OCI-LY7 (cell line): ENCODE results near the gene GTF3C2. TPM values are rescaled to one million over a fixed set of nuclear protein-coding genes. Genes with fewer than 3 reads are reported as not detected.

Experiments
- BruUV-seq: library from RNA; stranded (reverse); fragments of 400-500 nt; replicated peaks from 2 replicates; lab custom pipeline; 2021; lab: Mats Ljungman, UMichigan
- CTCF ChIA-PET: fragments of 300-600 bp; sonication (Branson Sonifier 250); formaldehyde crosslinking; loops from one replicate; lab custom pipeline; 2022; ENCODE audit warnings: antibody characterized with exemption; ENCODE audit not compliant: unreplicated experiment; lab: Charles Lee
- POLR2A ChIA-PET: fragments of 300-600 bp; sonication (Branson Sonifier 250); formaldehyde crosslinking; loops from one replicate; lab custom pipeline; 2022; ENCODE audit warnings: antibody characterized with exemption; lab: Charles Lee
- DNase-seq: peaks from one replicate; pipeline ENCODE4 v3.0.0-alpha.2; 2015; ENCODE audit warnings: low spot score
- H2AFZ ChIP-seq: fragments of 200-600 bp; sonication (generic), shearing (Covaris generic); 2 replicates; pipeline ENCODE4 v1.6.1; 2014; ENCODE audit warnings: mild to moderate bottlenecking, antibody characterized with exemption, low read length, moderate library complexity
- H3K27ac ChIP-seq: fragments of 200-600 bp; sonication (generic); 2 replicates; pipeline ENCODE4 v1.5.1; 2014; ENCODE audit warnings: mixed run types, low read depth, mild to moderate bottlenecking, moderate library complexity, low read length, inconsistent platforms; ENCODE audit not compliant: poor library complexity, severe bottlenecking
- H3K36me3 ChIP-seq: fragments of 200-600 bp; sonication (generic); 2 replicates; pipeline ENCODE4 v1.6.1; 2014; ENCODE audit warnings: mild to moderate bottlenecking, antibody characterized with exemption, low read length, moderate library complexity, mixed read lengths; ENCODE audit not compliant: insufficient read depth
- H3K4me1 ChIP-seq: fragments of 200-600 bp; sonication (generic); 2 replicates; pipeline ENCODE4 v1.5.1; 2014; ENCODE audit warnings: mild to moderate bottlenecking, low read length; ENCODE audit not compliant: insufficient read depth, poor library complexity, severe bottlenecking
- H3K4me2 ChIP-seq: fragments of 200-600 bp; sonication (generic); 2 replicates; pipeline ENCODE4 v1.6.1; 2014; ENCODE audit warnings: mild to moderate bottlenecking, low read length
- H3K4me3 ChIP-seq: fragments of 200-600 bp; sonication (generic); 2 replicates; pipeline ENCODE4 v1.5.1; 2014; ENCODE audit warnings: mild to moderate bottlenecking, low read depth, low read length; ENCODE audit not compliant: poor library complexity, severe bottlenecking
- H3K79me2 ChIP-seq: fragments of 200-600 bp; sonication (generic); 2 replicates; pipeline ENCODE4 v1.6.1; 2016; ENCODE audit warnings: low read depth, mild to moderate bottlenecking, low read length, moderate library complexity, mixed read lengths; ENCODE audit not compliant: insufficient read depth
- H3K9me2 ChIP-seq: fragments of 200-600 bp; sonication (generic); 2 replicates; pipeline ENCODE4 v1.6.1; 2016; ENCODE audit warnings: mild to moderate bottlenecking, low read length, mixed read lengths; ENCODE audit not compliant: insufficient read depth
- H3K9me3 ChIP-seq: fragments of 200-600 bp; sonication (generic); 2 replicates; pipeline ENCODE4 v1.6.1; 2014; ENCODE audit warnings: mild to moderate bottlenecking, mixed run types, low read length, mixed read lengths
- H4K20me1 ChIP-seq: fragments of 200-600 bp; sonication (generic); 2 replicates; pipeline ENCODE4 v1.6.1; 2014; ENCODE audit warnings: mild to moderate bottlenecking, antibody characterized with exemption, low read length, moderate library complexity, mixed read lengths; ENCODE audit not compliant: insufficient read depth
- EZH2phosphoT487 ChIP-seq: fragments of 200-600 bp; sonication (generic); IDR thresholded peaks from 2 replicates; pipeline ENCODE4 v1.6.1; 2018; ENCODE audit warnings: low read depth, borderline replicate concordance, mild to moderate bottlenecking, mixed run types, antibody characterized with exemption, low read length, moderate library complexity, mixed read lengths
- intact Hi-C: fragments of 100-400 bp; cut with micrococcal nuclease; formaldehyde crosslinking; loops from one replicate; pipeline ENCODE4 v1.10.0; 2022; ENCODE audit not compliant: unreplicated experiment
- total RNA-seq, 2 experiments: library from RNA; depleted of rRNA in 1 of 2; stranded (reverse); fragments of >200 nt in 1 of 2; shearing (Covaris generic) in 1 of 2; gene quantifications; 2 replicates each; pipeline ENCODE4 v1.2.3, GENCODE V29; 2014 to 2022
- TF ChIP-seq, protein P1 (sequence below): fragments of 200-600 bp; sonication (generic); conservative IDR thresholded peaks from 2 replicates; pipeline ENCODE4 v1.5.1; 2014; ENCODE audit warnings: mild to moderate bottlenecking, antibody characterized with exemption, low read length, moderate library complexity, mixed read lengths

GTF3C2 gene
- total RNA-seq, 2 experiments from 2014 or later = 54.2 to 70.3 TPM

GRCh38 chr2:27282892-27283291 is 73.7 kb downstream of the GTF3C2 start:
- no peak for DNase-seq
- intact Hi-C loops = no loop called here
- H3K79me2 ChIP-seq = no peaks in the 10 kb centered on the region
- TF ChIP-seq, protein P1, sequence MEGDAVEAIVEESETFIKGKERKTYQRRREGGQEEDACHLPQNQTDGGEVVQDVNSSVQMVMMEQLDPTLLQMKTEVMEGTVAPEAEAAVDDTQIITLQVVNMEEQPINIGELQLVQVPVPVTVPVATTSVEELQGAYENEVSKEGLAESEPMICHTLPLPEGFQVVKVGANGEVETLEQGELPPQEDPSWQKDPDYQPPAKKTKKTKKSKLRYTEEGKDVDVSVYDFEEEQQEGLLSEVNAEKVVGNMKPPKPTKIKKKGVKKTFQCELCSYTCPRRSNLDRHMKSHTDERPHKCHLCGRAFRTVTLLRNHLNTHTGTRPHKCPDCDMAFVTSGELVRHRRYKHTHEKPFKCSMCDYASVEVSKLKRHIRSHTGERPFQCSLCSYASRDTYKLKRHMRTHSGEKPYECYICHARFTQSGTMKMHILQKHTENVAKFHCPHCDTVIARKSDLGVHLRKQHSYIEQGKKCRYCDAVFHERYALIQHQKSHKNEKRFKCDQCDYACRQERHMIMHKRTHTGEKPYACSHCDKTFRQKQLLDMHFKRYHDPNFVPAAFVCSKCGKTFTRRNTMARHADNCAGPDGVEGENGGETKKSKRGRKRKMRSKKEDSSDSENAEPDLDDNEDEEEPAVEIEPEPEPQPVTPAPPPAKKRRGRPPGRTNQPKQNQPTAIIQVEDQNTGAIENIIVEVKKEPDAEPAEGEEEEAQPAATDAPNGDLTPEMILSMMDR = no peak
- TF ChIP-seq EZH2phosphoT487 = no peak
- no peaks in the 10 kb centered on the region for H4K20me1 ChIP-seq
- H3K27ac ChIP-seq = no peak overlapping the region
- H3K9me3 ChIP-seq = no peaks in the 10 kb centered on the region
- H3K4me2 ChIP-seq = no peak overlapping the region
- POLR2A ChIA-PET = interaction anchor here (0.6 to 1.1 kb wide), 6 partner anchors 8 to 98 kb away, joined by 3 to 4 read pairs (median 3); no protein-coding TSS in a partner anchor
- peaks cover 49% of the 10 kb centered on the region for H3K4me1 ChIP-seq
- H3K36me3 ChIP-seq = no peaks in the 10 kb centered on the region
- BruUV-seq = no TSS peak
- H2AFZ ChIP-seq = no peak overlapping the region
- H3K4me3 ChIP-seq = no peak overlapping the region
- CTCF ChIA-PET = interaction anchor here (1.2 kb wide), 1 partner anchor 31 kb away, joined by 3 read pairs; no protein-coding TSS in a partner anchor
- no peaks in the 10 kb centered on the region for H3K9me2 ChIP-seq

- Histone ChIP-seq H2AFZ (no peak within 1 kb of the TSS), H4K20me1 (no peaks in the 10 kb centered on the region), H3K79me2 (no peaks in the 10 kb centered on the region), H3K4me2 (no peak within 1 kb of the TSS), H3K27ac (no peak within 1 kb of the TSS), H3K9me3 (no peaks in the 10 kb centered on the region), H3K9me2 (no peaks in the 10 kb centered on the region), H3K4me1 (peaks cover 40% of the 10 kb centered on the region), H3K4me3 (no peak within 1 kb of the TSS), H3K36me3 (no peaks in the 10 kb centered on the region)
- ChIA-PET POLR2A (interaction anchor here (0.6 to 1.5 kb wide), 6 partner anchors 8 to 103 kb away, joined by 3 to 8 read pairs (median 4); no protein-coding TSS in a partner anchor), CTCF (interaction anchor here (0.8 to 3.4 kb wide), 5 partner anchors 8 to 201 kb away, joined by 3 to 25 read pairs (median 3); no protein-coding TSS in a partner anchor)
- no peak for DNase-seq
- no TSS peak for BruUV-seq
- intact Hi-C loops = loop anchor here (1.0 kb wide), 1 partner anchor 184 kb away; no protein-coding TSS in a partner anchor
- TF ChIP-seq, protein P1 = no peak
- TF ChIP-seq EZH2phosphoT487 = no peak
Observed at GRCh38 chr2:27281855-27282559, 74.6 kb downstream of the GTF3C2 start, which contains the start of gene TRIM54. TSS of gene TRIM54 (plus strand) at chr2:27282429. CDS start at chr2:27282732, 303 bp downstream.
